Fibroblast of upper back skin (primary cell): Measurements from ENCODE around the gene SEPTIN5.

ENCODE experiments used
- DNase-seq: peaks from one replicate; pipeline ENCODE4 v3.0.0-alpha.2; 2013

The SEPTIN5 gene

GRCh38 chr22:19735665-19736510 is 21.6 kb downstream of the SEPTIN5 start:
- no peak for DNase-seq

GRCh38 chr22:19737846-19738663 is 23.8 kb downstream of the SEPTIN5 start:
- no peak for DNase-seq

GRCh38 chr22:19738664-19739447 is 24.6 kb downstream of the SEPTIN5 start:
- DNase-seq = no peak

GRCh38 chr22:19739448-19739895 is 25.2 kb downstream of the SEPTIN5 start:
- DNase-seq = no peak

- DNase-seq = no peak
These were observed 25.7 kb downstream of the SEPTIN5 start for GRCh38 chr22:19739911-19740449.

GRCh38 chr22:19740586-19740985 is 26.3 kb downstream of the SEPTIN5 start:
- no peak for DNase-seq

- DNase-seq = no peak
These were observed 26.8 kb downstream of the SEPTIN5 start for GRCh38 chr22:19741053-19741452.

- DNase-seq = no peak
These were observed 28.1 kb downstream of the SEPTIN5 start for GRCh38 chr22:19742160-19743066.

GRCh38 chr22:19743081-19743480 is 28.8 kb downstream of the SEPTIN5 start:
- DNase-seq = no peak

GRCh38 chr22:19743651-19744050 is 29.3 kb downstream of the SEPTIN5 start:
- no peak for DNase-seq

- DNase-seq = no peak
These were observed 30.2 kb downstream of the SEPTIN5 start for GRCh38 chr22:19744350-19745006.

GRCh38 chr22:19745155-19746101 is 31.1 kb downstream of the SEPTIN5 start:
- DNase-seq = no peak

- no peak for DNase-seq
These were observed 32.4 kb downstream of the SEPTIN5 start for GRCh38 chr22:19746726-19747125.

- DNase-seq = no peak
These were observed 33.2 kb downstream of the SEPTIN5 start for GRCh38 chr22:19747551-19747950.

- no peak for DNase-seq
These were observed 33.8 kb downstream of the SEPTIN5 start for GRCh38 chr22:19748139-19748538.

GRCh38 chr22:19748991-19749664 is 34.8 kb downstream of the SEPTIN5 start:
- no peak for DNase-seq

GRCh38 chr22:19749876-19750275 is 35.6 kb downstream of the SEPTIN5 start:
- DNase-seq = no peak

- DNase-seq = peak; percentile 64
These were observed 36.5 kb downstream of the SEPTIN5 start for GRCh38 chr22:19750507-19751490.
